ENCODE data around the gene KCNS1.

The KCNS1 gene

GRCh38 chr20:45047581-45048119 lies 53.3 kb downstream of the KCNS1 start:
- DNase-seq = no peak

GRCh38 chr20:45044601-45045000 lies 56.3 kb downstream of the KCNS1 start:
- no peak for DNase-seq

GRCh38 chr20:45044084-45044573 lies 56.8 kb downstream of the KCNS1 start:
- DNase-seq = peak; percentile 79

GRCh38 chr20:45042978-45043377 lies 57.9 kb downstream of the KCNS1 start:
- no peak for DNase-seq
